HEK293T (cell line): ENCODE measurements around the gene SETMAR.

Experiments
- BHLHE40 ChIP-seq: fragments of 450-650 bp; IDR thresholded peaks from 2 replicates; pipeline ENCODE4 v1.6.1; 2016; ENCODE audit warnings: mild to moderate bottlenecking, moderate library complexity, borderline replicate concordance
- CTBP1 ChIP-seq: fragments of 450-650 bp; IDR thresholded peaks from 2 replicates; pipeline ENCODE4 v1.6.1; 2016; ENCODE audit warnings: borderline replicate concordance
- ELF4 ChIP-seq: fragments of 450-650 bp; IDR thresholded peaks from 2 replicates; pipeline ENCODE4 v1.6.1; 2017; ENCODE audit warnings: antibody characterized with exemption
- FOXA1 ChIP-seq: fragments of 450-650 bp; IDR thresholded peaks from 2 replicates; pipeline ENCODE4 v1.6.1; 2016; ENCODE audit warnings: mild to moderate bottlenecking
- FOXK2 ChIP-seq: fragments of 450-650 bp; IDR thresholded peaks from 2 replicates; pipeline ENCODE4 v1.6.1; 2016; ENCODE audit warnings: mild to moderate bottlenecking
- LEF1 ChIP-seq: fragments of 450-650 bp; IDR thresholded peaks from 2 replicates; pipeline ENCODE4 v1.6.1; 2017; ENCODE audit warnings: mild to moderate bottlenecking, borderline replicate concordance
- NFRKB ChIP-seq: fragments of 450-650 bp; IDR thresholded peaks from 2 replicates; pipeline ENCODE4 v1.6.1; 2016; ENCODE audit warnings: mild to moderate bottlenecking, moderate library complexity
- SP1 ChIP-seq: fragments of 450-650 bp; IDR thresholded peaks from 2 replicates; pipeline ENCODE4 v1.6.1; 2017
- SUZ12 ChIP-seq: fragments of 450-650 bp; IDR thresholded peaks from 2 replicates; pipeline ENCODE4 v1.6.1; 2016; ENCODE audit warnings: mild to moderate bottlenecking
- TARDBP ChIP-seq: fragments of 450-650 bp; IDR thresholded peaks from 2 replicates; pipeline ENCODE4 v1.6.1; 2016
- ZNF384 ChIP-seq: fragments of 450-650 bp; IDR thresholded peaks from 2 replicates; pipeline ENCODE4 v1.6.1; 2016

DNA sequence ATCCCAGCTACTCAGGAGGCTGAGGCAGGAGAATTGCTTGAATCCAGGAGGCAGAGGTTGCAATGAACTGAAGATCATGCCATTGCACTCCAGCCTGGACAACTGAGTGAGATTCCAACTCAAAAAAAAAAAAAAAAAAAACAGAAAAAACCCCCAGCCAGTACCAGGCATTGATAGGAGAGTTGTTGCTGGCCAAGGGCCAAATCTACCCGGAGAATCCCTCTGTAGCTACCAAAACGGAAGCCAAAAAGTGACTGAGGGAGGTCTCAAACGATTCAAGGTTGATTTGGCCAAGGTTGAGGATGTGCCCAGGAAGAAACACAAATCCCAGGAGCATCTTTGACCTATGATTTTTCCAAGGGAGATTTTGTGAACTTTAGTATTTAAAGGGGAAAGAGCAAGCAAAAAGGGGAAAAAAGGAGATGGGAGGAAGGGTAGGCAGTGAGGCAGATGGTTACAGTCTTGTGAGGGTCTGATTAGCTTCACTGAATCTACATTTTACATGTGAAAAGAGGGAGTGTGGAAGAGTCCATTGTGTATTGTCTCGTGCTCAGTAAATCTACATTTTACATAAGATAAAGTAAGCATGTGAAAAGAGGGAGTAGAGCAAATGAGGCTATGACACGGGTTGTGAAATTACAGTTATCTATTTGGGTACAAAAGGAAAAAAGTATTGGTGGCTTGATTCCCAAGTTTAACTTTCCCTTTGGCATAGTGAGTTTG, 32.8 kb downstream of the SETMAR start:
- TF ChIP-seq TARDBP: no peak
- no peak for TF ChIP-seq SP1
- no peak for TF ChIP-seq BHLHE40
- no peak for TF ChIP-seq LEF1
- no peak for TF ChIP-seq NFRKB
- no peak for TF ChIP-seq FOXA1
- TF ChIP-seq ZNF384: no peak
- no peak for TF ChIP-seq FOXK2
- TF ChIP-seq SUZ12: no peak
- TF ChIP-seq ELF4: no peak
- TF ChIP-seq CTBP1: no peak
